GM19193 (cell line): ENCODE measurements around the gene STX2.

ENCODE experiments used
- POLR2A ChIP-seq: IDR thresholded peaks from 4 replicates; pipeline ENCODE4 v1.6.1; 2011; ENCODE audit not compliant: insufficient read depth, insufficient read length; ENCODE audit errors: extremely low read depth

The STX2 gene

DNA sequence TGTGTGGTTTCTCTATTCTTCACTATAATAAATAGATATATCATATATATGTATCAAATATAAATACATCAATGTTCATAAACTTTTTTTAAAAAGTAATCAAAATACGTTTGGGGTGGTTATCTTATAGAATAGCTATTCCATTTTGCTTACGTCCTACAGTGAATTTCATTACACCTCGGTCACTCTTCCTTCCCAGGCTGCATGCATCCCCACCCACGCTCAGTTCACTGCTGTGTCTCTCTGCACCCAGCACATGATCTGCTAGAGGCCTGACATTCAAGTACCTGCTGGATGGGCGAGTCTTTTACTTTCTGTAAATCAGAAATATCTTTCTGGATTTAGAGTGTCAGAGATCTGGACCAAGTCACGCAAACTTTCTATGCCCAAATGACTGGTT lies 3.6 kb downstream of the STX2 start:
- no peak for TF ChIP-seq POLR2A

GRCh38 chr12:130835011-130835410 lies 4.0 kb downstream of the STX2 start:
- no peak for TF ChIP-seq POLR2A

DNA sequence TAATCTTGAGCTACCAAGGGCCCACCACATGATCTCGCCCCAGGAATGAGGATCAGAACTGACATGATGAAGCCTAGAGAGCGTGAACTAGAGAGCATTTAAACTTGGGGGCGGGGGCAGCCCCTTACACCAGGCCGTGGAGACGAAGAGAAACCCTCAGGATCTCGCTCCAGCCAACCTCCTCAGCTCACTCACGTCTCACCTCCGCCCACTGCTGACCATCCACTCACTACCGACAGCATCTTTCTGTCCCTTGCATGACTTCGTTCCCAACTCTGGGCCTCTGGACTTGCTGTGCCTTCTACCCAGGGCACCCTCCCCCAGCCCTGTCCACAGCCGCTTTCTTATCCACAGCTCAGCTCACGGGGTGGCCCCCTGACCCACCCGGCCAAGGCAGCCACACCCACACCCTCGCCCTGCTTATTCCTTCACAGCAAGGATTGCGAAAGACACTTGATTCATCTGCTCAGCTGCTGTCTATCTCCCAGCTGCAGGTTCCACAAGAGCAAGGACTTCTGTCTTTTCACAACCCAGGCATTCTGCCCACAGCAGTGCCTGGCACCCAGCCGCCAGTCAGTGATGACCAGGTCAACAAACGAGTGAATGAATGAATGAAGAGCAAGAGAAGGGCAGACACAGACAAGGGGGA lies 6.4 kb downstream of the STX2 start:
- no peak for TF ChIP-seq POLR2A

DNA sequence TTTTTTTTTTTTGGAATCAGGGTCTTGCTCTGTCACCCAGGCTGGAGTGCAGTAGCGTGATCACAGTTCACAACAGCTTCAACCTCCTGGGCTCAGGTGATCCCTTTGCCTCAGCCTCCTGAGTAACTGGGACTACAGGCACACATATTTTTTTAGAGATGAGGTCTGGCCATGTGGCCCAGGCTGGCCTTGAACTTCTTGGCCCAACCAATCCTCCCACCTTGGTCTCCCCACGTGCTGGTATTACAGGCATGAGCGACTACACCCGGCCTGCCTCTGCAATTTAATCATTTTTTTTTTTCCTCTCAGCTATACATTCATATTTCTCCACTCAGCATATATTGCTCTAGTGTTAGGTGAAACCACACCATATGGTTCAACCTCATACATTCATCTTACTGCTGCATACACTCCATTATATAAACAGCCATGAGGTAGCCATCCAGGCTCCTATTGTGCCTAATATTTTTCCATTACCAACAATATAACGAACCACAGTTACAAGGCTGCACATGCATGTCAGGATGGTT lies 7.1 kb downstream of the STX2 start:
- TF ChIP-seq POLR2A = no peak

- no peak for TF ChIP-seq POLR2A
These were observed 7.8 kb downstream of the STX2 start for GRCh38 chr12:130831246-130831645.

GRCh38 chr12:130830246-130830551 lies 8.9 kb downstream of the STX2 start:
- TF ChIP-seq POLR2A = no peak

GRCh38 chr12:130829391-130830245 lies 9.4 kb downstream of the STX2 start:
- no peak for TF ChIP-seq POLR2A

DNA sequence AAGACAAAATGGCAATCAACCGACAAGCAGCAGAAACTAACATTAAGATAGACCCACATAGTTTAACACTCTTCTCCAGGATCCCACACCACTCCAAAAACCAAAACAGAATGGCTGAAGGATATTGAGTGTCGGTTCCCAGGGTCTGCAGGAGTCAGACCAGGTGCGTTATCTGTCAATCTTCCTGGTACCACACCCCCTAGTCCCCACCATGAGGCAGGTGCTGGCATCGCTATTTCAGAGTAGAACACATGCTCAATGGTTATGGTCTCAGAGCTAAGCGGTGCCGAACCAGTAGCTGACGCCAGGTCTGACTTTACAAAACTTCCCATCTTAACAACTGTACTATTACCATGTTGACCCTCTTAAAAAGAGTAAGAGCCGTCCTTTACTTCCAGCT lies 10.2 kb downstream of the STX2 start:
- no peak for TF ChIP-seq POLR2A

DNA sequence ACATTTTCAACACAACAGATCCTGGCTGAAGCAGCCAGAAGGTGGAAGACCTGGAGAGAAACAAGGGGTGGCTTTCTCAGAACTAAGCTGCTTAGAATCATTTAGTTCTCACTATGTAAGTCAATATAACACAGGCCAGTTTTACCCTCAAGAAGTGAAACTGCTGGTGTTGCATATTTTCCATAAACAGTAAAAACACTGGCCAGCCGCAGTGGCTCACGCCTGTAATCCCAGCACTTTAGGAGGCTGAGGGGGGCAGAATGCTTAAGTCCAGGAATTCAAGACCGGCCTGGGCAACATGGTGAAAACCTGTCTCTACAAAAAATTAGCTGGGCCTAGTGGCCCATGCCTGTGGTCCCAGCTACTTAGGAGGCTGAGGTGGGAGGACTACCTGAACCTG lies 11.6 kb downstream of the STX2 start:
- no peak for TF ChIP-seq POLR2A

DNA sequence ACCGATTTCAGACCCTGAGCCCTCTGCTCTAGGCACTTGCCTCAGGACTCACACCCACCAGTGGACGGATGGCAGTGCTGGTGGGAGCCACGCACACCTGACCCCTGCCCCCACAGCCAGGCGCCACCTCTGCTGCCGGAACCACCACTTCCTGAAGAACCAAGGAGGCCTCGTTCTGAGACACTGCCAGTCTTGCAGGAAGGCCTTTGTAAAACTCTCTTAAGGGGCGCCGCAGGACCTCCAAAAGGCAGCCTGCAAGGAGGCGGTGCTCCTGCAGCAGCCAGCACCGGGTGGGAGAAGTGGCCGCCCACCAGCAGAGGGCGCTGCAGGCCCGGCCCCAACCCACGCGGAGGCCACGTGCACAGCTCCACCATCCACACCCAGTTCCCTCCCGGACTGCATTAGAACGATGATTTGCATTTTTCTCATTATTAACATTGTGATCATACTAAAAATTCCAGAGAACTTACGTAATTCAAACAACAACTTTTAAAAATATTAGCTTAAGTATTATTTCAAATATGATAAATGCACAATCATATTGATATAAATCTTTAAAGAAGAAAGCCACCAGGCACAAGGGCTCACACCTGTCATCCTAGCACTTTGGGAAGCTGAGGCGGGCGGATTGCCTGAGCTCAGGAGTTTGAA lies 12.8 kb downstream of the STX2 start:
- no peak for TF ChIP-seq POLR2A

- TF ChIP-seq POLR2A = no peak
These were observed 13.3 kb downstream of the STX2 start for GRCh38 chr12:130825771-130826150.

DNA sequence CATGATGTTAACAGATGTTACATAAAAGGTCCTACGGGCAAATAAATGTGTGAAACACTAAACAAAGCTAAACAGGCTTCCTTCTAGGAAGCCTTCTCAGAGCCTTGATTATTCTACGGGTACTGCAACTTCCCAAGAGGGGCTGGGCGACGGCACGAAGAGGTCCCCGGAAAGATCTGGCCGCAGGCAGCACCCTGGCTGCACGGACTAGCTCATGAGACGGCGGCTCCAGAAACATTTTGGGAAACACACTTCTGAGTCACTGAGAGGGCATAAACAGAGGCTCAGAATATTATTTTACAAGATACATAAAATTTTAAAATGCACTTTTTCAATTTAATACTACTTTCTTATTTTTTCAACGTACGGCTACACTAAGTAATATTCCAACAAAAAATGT lies 19.4 kb downstream of the STX2 start:
- TF ChIP-seq POLR2A = no peak

DNA sequence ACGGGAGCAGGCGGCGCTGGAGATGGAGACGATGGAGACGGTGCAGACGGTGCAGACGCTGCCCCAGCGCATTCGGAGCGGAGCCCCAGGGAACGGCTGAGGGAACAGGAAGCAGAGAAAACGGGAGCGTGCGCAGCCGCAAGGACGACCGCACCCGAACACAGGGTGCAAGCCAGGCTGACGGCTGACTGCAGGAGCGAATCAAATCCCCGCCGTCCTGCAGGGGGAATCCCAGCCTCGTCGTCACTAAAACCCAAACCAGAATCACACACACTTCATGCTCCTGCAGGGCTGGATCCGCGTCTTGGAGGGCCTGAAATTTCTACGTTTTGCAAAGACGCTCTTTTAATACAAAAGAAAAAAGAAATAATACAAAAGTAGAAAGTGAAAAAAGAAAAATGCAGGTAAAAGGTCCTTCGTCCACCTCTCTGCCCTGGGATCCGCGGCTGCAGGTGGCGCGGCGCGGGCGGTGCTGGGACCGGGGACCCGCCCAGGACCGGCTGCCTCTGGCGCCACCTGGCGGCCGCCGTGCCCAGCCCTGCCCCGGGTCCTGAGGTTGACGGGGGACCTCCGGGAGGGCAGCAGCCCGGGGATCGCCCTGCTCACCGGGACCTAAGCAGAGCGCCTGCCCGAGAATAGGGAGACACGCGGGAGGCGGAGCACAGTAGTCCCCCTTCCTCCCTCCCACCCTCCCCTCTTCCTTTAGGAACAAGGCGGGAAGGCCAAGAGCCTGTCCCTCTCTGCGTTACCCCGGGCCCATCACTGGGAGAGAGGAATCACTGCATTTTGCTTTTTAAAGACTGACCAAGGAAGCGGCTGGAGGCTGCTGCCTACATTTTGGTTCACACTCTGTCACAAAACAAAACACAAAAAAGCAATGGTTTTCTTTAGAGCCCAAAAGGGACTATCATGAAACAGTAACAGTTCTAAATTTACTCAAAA lies 20.1 kb downstream of the STX2 start:
- no peak for TF ChIP-seq POLR2A

DNA sequence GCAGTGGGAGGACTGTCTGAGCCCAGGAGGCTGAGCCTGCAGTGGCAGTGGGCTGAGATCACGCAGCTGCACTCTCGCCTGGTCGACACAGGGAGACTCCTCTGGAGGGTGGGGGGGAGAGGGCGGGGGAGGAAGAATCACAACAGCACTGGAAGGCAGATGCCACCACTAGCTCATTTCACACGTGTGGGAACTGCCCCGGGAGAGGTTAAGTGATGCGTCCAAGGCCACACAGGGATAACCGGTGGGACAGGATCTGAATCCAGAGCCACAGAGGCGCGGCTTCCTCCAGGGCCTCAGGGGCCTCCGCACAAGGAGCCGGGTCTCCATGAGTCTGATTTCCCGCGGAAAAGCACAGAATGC lies 20.8 kb downstream of the STX2 start:
- TF ChIP-seq POLR2A = no peak

DNA sequence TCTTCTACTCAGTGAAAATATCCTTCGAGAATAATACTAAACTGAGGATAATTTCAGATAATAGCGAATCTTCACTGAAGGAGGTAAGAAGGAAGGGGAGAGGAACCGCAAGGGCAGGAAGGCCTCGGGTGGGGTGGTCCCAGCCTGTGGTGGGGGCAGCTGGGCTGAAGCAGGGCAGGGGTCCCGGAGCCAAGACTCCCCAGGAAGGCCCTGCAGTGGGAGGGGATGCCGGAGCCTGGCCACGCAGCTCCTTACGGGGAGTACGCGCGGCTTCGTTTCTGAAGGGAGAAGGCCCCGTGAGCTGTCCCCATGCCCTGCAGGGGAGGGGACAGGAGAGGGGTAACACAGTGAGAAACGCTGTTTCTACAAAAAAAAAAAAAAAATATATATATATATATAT lies 21.2 kb downstream of the STX2 start:
- TF ChIP-seq POLR2A = no peak

DNA sequence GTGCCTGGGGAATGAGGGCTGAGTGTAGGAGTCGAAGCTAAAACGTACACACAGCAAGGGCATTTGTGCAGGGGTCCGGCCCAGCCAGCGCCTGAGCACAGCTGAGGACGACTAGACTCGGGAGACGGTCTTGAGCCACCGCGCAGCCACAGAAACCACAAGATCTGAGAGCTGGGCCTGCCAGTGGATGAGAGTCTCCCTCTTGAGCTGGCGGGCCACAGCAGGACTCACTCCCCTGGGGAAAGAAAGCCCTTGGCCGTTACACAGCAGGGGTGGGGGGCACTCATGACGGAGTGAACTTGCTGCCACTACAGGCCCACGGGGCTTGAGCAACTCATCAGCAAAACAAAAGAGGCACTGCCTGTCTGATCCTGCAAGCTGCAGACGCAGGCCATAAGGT lies 23.0 kb downstream of the STX2 start:
- TF ChIP-seq POLR2A = no peak
